SK-N-SH (cell line): ENCODE results near the gene CYP39A1. TPM values are rescaled to one million over a fixed set of nuclear protein-coding genes. Genes with fewer than 3 reads are reported as not detected.

Experiments used
- CTCF ChIA-PET: fragments of 300-600, 350-600 bp; formaldehyde crosslinking; extraction: SDS; loops from one replicate; lab custom pipeline; 2021; lab: Yijun Ruan, JAX
- POLR2A ChIA-PET: fragments of 350-600 bp; sonication (Branson Sonifier 250); formaldehyde crosslinking; extraction: SDS; loops from one replicate; lab custom pipeline; 2020; ENCODE audit warnings: antibody characterized with exemption, inconsistent platforms; lab: Yijun Ruan, JAX
- DNase-seq: peaks from one replicate; pipeline ENCODE4 v3.0.0; 2012
- H2AFZ ChIP-seq: fragments of 200-600 bp; sonication (generic); 2 replicates; pipeline ENCODE4 v1.8.1; 2016; ENCODE audit warnings: antibody characterized with exemption, mild to moderate bottlenecking, low read depth
- H3F3A ChIP-seq: fragments of 200-600 bp; sonication (generic); replicated peaks from 2 replicates; pipeline ENCODE3; 2016; ENCODE audit warnings: antibody characterized with exemption, mild to moderate bottlenecking; ENCODE audit not compliant: insufficient read depth
- H3K27ac ChIP-seq, 2 experiments: fragments of 200-500 bp in 1 of 2; fragments of 200-600 bp in 1 of 2; sonication (Bioruptor generic) in 1 of 2; sonication (generic), shearing (Covaris generic) in 1 of 2; 2 replicates each; pipeline versions ENCODE4 v1.5.1 to v1.6.1; 2014 to 2016; ENCODE audit warnings: low read depth in 2 of 2, inconsistent platforms in 1 of 2, low read length in 1 of 2, mild to moderate bottlenecking in 1 of 2, mixed read lengths in 1 of 2
- H3K27me3 ChIP-seq: fragments of 200-600 bp; sonication (generic), shearing (Covaris generic); 2 replicates; pipeline ENCODE4 v1.6.1; 2016; ENCODE audit warnings: mixed run types; ENCODE audit not compliant: insufficient read depth
- H3K36me3 ChIP-seq, 2 experiments: fragments of 200-500 bp in 1 of 2; fragments of 200-600 bp in 1 of 2; sonication (Bioruptor generic) in 1 of 2; sonication (generic) in 1 of 2; replicated peaks in 1 of 2; 2 replicates each; pipeline versions ENCODE3 to v1.5.1; 2014 to 2016; ENCODE audit warnings: low read length in 1 of 2, mild to moderate bottlenecking in 1 of 2; ENCODE audit not compliant: insufficient read depth in 2 of 2, control insufficient read depth in 1 of 2
- H3K4me1 ChIP-seq, 2 experiments: fragments of 200-500 bp in 1 of 2; fragments of 200-600 bp in 1 of 2; sonication (Bioruptor generic) in 1 of 2; sonication (generic), shearing (Covaris generic) in 1 of 2; 2 replicates each; pipeline versions ENCODE4 v1.5.1 to v1.6.1; 2014 to 2016; ENCODE audit warnings: low read depth in 1 of 2, low read length in 1 of 2, mixed run types in 1 of 2; ENCODE audit not compliant: insufficient read depth in 2 of 2, control insufficient read depth in 1 of 2
- H3K4me2 ChIP-seq: fragments of 200-600 bp; sonication (generic), shearing (Covaris generic); 2 replicates; pipeline ENCODE4 v1.6.1; 2017; ENCODE audit warnings: mixed run types
- H3K4me3 ChIP-seq, 2 experiments: fragments of 200-500 bp in 1 of 2; fragments of 200-600 bp in 1 of 2; sonication (Bioruptor generic) in 1 of 2; sonication (generic), shearing (Covaris generic) in 1 of 2; 2 replicates each; pipeline versions ENCODE4 v1.5.1 to v1.8.1; 2014 to 2016; ENCODE audit warnings: low read depth in 2 of 2, inconsistent platforms in 1 of 2, low read length in 1 of 2, mild to moderate bottlenecking in 1 of 2, mixed read lengths in 1 of 2, moderate library complexity in 1 of 2
- H3K79me2 ChIP-seq: fragments of 200-600 bp; sonication (generic); 2 replicates; pipeline ENCODE4 v1.8.1; 2017; ENCODE audit warnings: mild to moderate bottlenecking; ENCODE audit not compliant: insufficient read depth
- H3K9ac ChIP-seq: fragments of 200-600 bp; sonication (generic); 2 replicates; pipeline ENCODE4 v1.6.1; 2017; ENCODE audit warnings: mixed run types
- H3K9me2 ChIP-seq: fragments of 200-600 bp; sonication (generic); 2 replicates; pipeline ENCODE4 v1.6.1; 2017; ENCODE audit warnings: mixed run types
- H3K9me3 ChIP-seq: fragments of 200-600 bp; sonication (generic); 2 replicates; pipeline ENCODE4 v1.6.1; 2017; ENCODE audit warnings: mixed run types, mild to moderate bottlenecking, moderate library complexity
- H4K20me1 ChIP-seq: fragments of 200-600 bp; sonication (generic); 2 replicates; pipeline ENCODE4 v1.6.1; 2017; ENCODE audit warnings: mild to moderate bottlenecking, mixed run types; ENCODE audit not compliant: insufficient read depth
- CTCF ChIP-seq: fragments of 200-600 bp; sonication (generic); IDR thresholded peaks from 2 replicates; pipeline ENCODE4 v1.6.1; 2017; ENCODE audit warnings: antibody characterized with exemption, mild to moderate bottlenecking, moderate library complexity
- EP300 ChIP-seq, 2 experiments: IDR thresholded peaks; 2 replicates each; pipeline versions ENCODE4 v1.4.0 to v1.6.1; 2012; ENCODE audit warnings: borderline replicate concordance in 1 of 2, low read depth in 1 of 2, low read length in 1 of 2
- EZH2phosphoT487 ChIP-seq: fragments of 200-600 bp; sonication (generic); IDR thresholded peaks from 2 replicates; pipeline ENCODE4 v1.6.1; 2017; ENCODE audit warnings: low read depth, mixed run types, mild to moderate bottlenecking, antibody characterized with exemption, moderate library complexity, borderline replicate concordance
- FOSL2 ChIP-seq: IDR thresholded peaks from 2 replicates; pipeline ENCODE4 v1.4.0; 2012; ENCODE audit warnings: low read depth, mild to moderate bottlenecking, moderate library complexity, borderline replicate concordance
- FOXJ3 ChIP-seq: sonication (generic); formaldehyde crosslinking; IDR thresholded peaks from 2 replicates; pipeline ENCODE4 v1.5.1; 2020; ENCODE audit warnings: mild to moderate bottlenecking, missing genetic modification reagents
- FOXM1 ChIP-seq: IDR thresholded peaks from 2 replicates; pipeline ENCODE4 v1.4.0; 2012; ENCODE audit warnings: low read depth, mild to moderate bottlenecking
- GABPA ChIP-seq: IDR thresholded peaks from 2 replicates; pipeline ENCODE4 v1.4.0; 2012; ENCODE audit warnings: low read depth, mild to moderate bottlenecking
- MEF2A ChIP-seq: IDR thresholded peaks from 2 replicates; pipeline ENCODE4 v1.4.0; 2012; ENCODE audit warnings: low read depth, borderline replicate concordance
- RCOR1 ChIP-seq: fragments of 150-350 bp; IDR thresholded peaks from 2 replicates; pipeline ENCODE4 v1.6.1; 2017; ENCODE audit warnings: antibody characterized with exemption, low read length
- RFX5 ChIP-seq: IDR thresholded peaks from 2 replicates; pipeline ENCODE4 v1.6.1; 2012; ENCODE audit warnings: mild to moderate bottlenecking, improper control_type of control experiment, low read length
- RXRA ChIP-seq: IDR thresholded peaks from 2 replicates; pipeline ENCODE4 v1.4.0; 2012; ENCODE audit warnings: low read depth, mild to moderate bottlenecking, borderline replicate concordance
- SMC3 ChIP-seq: IDR thresholded peaks from 2 replicates; pipeline ENCODE4 v1.6.1; 2012; ENCODE audit warnings: low read depth, low read length, improper control_type of control experiment
- TCF12 ChIP-seq: IDR thresholded peaks from 2 replicates; pipeline ENCODE4 v1.4.0; 2012
- WGBS: methylation state at CpG from one replicate; pipeline ENCODE4 v1.1.6; 2017; ENCODE audit warnings: low lambda C conversion rate; 5-methylcytosine and 5-hydroxymethylcytosine counted together
- polyA plus RNA-seq, 3 experiments: library from polyadenylated mRNA; depleted of rRNA; stranded (reverse); fragments of >200 nt; gene quantifications; 2 replicates each; pipeline ENCODE4 v1.2.3, GENCODE V29; 2012
- TF ChIP-seq, protein P1 (sequence below): IDR thresholded peaks from 2 replicates; pipeline ENCODE4 v1.4.0; 2012; ENCODE audit warnings: low read depth, borderline replicate concordance
- TF ChIP-seq, protein P2 (sequence below): IDR thresholded peaks from 2 replicates; pipeline ENCODE4; 2012

The CYP39A1 gene
- polyA plus RNA-seq, 1 of the 3 experiments (the other 2 are of a cell fraction) = not detected

GRCh38 chr6:46509981-46510510 lies 142.6 kb downstream of the CYP39A1 start:
- Histone ChIP-seq H3K9me2 (no peaks in the 10 kb centered on the region), H3K9me3 (no peaks in the 10 kb centered on the region), H3K9ac (no peak overlapping the region), H3K4me2 (no peak overlapping the region), H3K4me3 (no peak overlapping the region), H3K36me3 (no peaks in the 10 kb centered on the region), H2AFZ (no peak overlapping the region), H3K27ac (no peak overlapping the region), H3K4me1 (no peaks in the 10 kb centered on the region), H3F3A (no peaks in the 10 kb centered on the region), H3K27me3 (no peaks in the 10 kb centered on the region; the same call in 1 of the 2 replicates), H4K20me1 (no peaks in the 10 kb centered on the region), H3K79me2 (no peaks in the 10 kb centered on the region)
- ChIA-PET POLR2A (no interaction called here), CTCF (no interaction called here)
- no peak for TF ChIP-seq TCF12
- TF ChIP-seq, protein P1, sequence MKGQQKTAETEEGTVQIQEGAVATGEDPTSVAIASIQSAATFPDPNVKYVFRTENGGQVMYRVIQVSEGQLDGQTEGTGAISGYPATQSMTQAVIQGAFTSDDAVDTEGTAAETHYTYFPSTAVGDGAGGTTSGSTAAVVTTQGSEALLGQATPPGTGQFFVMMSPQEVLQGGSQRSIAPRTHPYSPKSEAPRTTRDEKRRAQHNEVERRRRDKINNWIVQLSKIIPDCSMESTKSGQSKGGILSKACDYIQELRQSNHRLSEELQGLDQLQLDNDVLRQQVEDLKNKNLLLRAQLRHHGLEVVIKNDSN = no peak
- no peak for TF ChIP-seq MEF2A
- no peak for TF ChIP-seq FOSL2
- no peak for TF ChIP-seq EZH2phosphoT487
- TF ChIP-seq RFX5 = no peak
- TF ChIP-seq FOXM1 = no peak
- no peak for TF ChIP-seq RCOR1
- no peak for TF ChIP-seq CTCF
- TF ChIP-seq EP300 (IDR thresholded peaks at IDR 0.05; ENCODE audit: borderline replicate concordance in 1 of 2, low read depth in 1 of 2, low read length in 1 of 2) = no peak
- no peak for TF ChIP-seq FOXJ3 (CRISPR knock-in tag)
- no peak for TF ChIP-seq RXRA
- no peak for TF ChIP-seq SMC3
- TF ChIP-seq, protein P2, sequence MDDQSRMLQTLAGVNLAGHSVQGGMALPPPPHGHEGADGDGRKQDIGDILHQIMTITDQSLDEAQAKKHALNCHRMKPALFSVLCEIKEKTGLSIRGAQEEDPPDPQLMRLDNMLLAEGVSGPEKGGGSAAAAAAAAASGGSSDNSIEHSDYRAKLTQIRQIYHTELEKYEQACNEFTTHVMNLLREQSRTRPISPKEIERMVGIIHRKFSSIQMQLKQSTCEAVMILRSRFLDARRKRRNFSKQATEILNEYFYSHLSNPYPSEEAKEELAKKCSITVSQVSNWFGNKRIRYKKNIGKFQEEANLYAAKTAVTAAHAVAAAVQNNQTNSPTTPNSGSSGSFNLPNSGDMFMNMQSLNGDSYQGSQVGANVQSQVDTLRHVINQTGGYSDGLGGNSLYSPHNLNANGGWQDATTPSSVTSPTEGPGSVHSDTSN = no peak
- 6% methylated on average over 4 of the region's 4 CpGs for WGBS
- DNase-seq = no peak

- Histone ChIP-seq H4K20me1 (no peaks in the 10 kb centered on the region), H3K9ac (no peak overlapping the region), H3K9me2 (no peaks in the 10 kb centered on the region), H3K4me3 (no peak overlapping the region), H3F3A (no peaks in the 10 kb centered on the region), H3K36me3 (no peaks in the 10 kb centered on the region), H3K4me1 (no peaks in the 10 kb centered on the region), H3K27ac (no peak overlapping the region), H3K9me3 (no peaks in the 10 kb centered on the region), H3K79me2 (no peaks in the 10 kb centered on the region), H3K27me3 (no peaks in the 10 kb centered on the region; the same call in 1 of the 2 replicates), H3K4me2 (no peak overlapping the region), H2AFZ (no peak overlapping the region)
- ChIA-PET CTCF (no interaction called here), POLR2A (no interaction called here)
- no peak for DNase-seq
- WGBS = 1% methylated on average over 4 of the region's 4 CpGs
- TF ChIP-seq GABPA = no peak
Measured at GRCh38 chr6:46509063-46509462, 143.6 kb downstream of the CYP39A1 start.
